GM23248 (cell line): ENCODE measurements around the gene BMAL1.

Experiments used
- EZH2 ChIP-seq: fragments of 200-600 bp; sonication (generic); IDR thresholded peaks from 2 replicates; pipeline ENCODE4 v1.6.1; 2018; ENCODE audit warnings: antibody characterized with exemption, mild to moderate bottlenecking; ENCODE audit not compliant: insufficient read depth, poor library complexity, severe bottlenecking
- EZH2phosphoT487 ChIP-seq: fragments of 200-600 bp; sonication (generic); IDR thresholded peaks from 2 replicates; pipeline ENCODE4 v1.6.1; 2018; ENCODE audit warnings: antibody characterized with exemption, moderate library complexity, mild to moderate bottlenecking, low read depth; ENCODE audit not compliant: insufficient read depth

GRCh38 chr11:13391217-13391616, 113.6 kb downstream of the BMAL1 start:
- TF ChIP-seq EZH2phosphoT487 (no peak), EZH2 (no peak)
